GM12878 (cell line): ENCODE data around the gene TCF25. TPM values are rescaled to one million over a fixed set of nuclear protein-coding genes. Genes with fewer than 3 reads are reported as not detected.
A peak's percentile ranks its signal among the peaks of the same experiment; 100 is the strongest.

Source experiments
- BRCA1 ChIP-seq: IDR thresholded peaks from 2 replicates; pipeline ENCODE4 v1.6.1; 2011; ENCODE audit warnings: low read depth, low read length, improper control_type of control experiment
- CHD2 ChIP-seq: IDR thresholded peaks from 2 replicates; pipeline ENCODE4 v1.6.1; 2011; ENCODE audit warnings: low read depth, low read length, improper control_type of control experiment, borderline replicate concordance
- EP300 ChIP-seq, 2 experiments: fragments of 150-350 bp in 1 of 2; IDR thresholded peaks; 2 replicates each; pipeline ENCODE4 v1.6.1; 2011 to 2012; ENCODE audit warnings: low read depth in 2 of 2, low read length in 2 of 2, borderline replicate concordance in 1 of 2, improper control_type of control experiment in 1 of 2, inconsistent platforms in 1 of 2; ENCODE audit not compliant: control insufficient read depth in 1 of 2
- FOXM1 ChIP-seq: IDR thresholded peaks from 2 replicates; pipeline ENCODE4 v1.6.1; 2012; ENCODE audit warnings: low read depth, mild to moderate bottlenecking, inconsistent platforms, low read length, moderate library complexity
- KDM1A ChIP-seq: fragments of 200-600 bp; sonication (generic); IDR thresholded peaks from 2 replicates; pipeline ENCODE4 v1.6.1; 2016; ENCODE audit warnings: borderline replicate concordance
- POLR2AphosphoS2 ChIP-seq: IDR thresholded peaks from 2 replicates; pipeline ENCODE4 v1.6.1; 2011; ENCODE audit warnings: low read depth, mild to moderate bottlenecking, low read length, improper control_type of control experiment, moderate library complexity
- SMAD5 ChIP-seq: IDR thresholded peaks from 2 replicates; pipeline ENCODE4 v1.6.1; 2016; ENCODE audit warnings: antibody characterized with exemption, low read depth
- TBL1XR1 ChIP-seq: IDR thresholded peaks from 2 replicates; pipeline ENCODE4 v1.6.1; 2012; ENCODE audit warnings: low read depth, low read length, improper control_type of control experiment
- ZBED1 ChIP-seq: IDR thresholded peaks from 2 replicates; pipeline ENCODE4 v1.6.1; 2016; ENCODE audit warnings: borderline replicate concordance
- ZNF274 ChIP-seq: IDR thresholded peaks from one replicate; pipeline ENCODE4 v1.8.0; 2011; ENCODE audit not compliant: insufficient read length, insufficient read depth
- ZSCAN29 ChIP-seq: fragments of 450-650 bp; IDR thresholded peaks from 2 replicates; pipeline ENCODE4 v1.6.1; 2017; ENCODE audit warnings: mild to moderate bottlenecking, moderate library complexity
- polyA plus RNA-seq, 11 experiments: library from polyadenylated mRNA; depleted of rRNA in 4 of 11; unstranded in 6 of 11; stranded (reverse) in 5 of 11; fragments of >200 nt; fragmentation: Nextera tagmentation in 4 of 11; fragmentation: Illumina TruSeq in 1 of 11; extraction: Ambion mirVana in 4 of 11; extraction: Trizol in 1 of 11; gene quantifications; 1 replicate in 1 of 11; 2 replicates in 10 of 11; pipeline versions ENCODE4 v1.2.1 to v1.2.3, GENCODE V29; 2011 to 2016; ENCODE audit warnings: inconsistent platforms in 2 of 11, missing spikeins in 2 of 11, low read depth in 1 of 11
- total RNA-seq, 4 experiments: library from RNA; depleted of rRNA in 3 of 4; stranded (reverse); fragments of >200 nt in 3 of 4; fragmentation: Illumina TruSeq in 1 of 4; extraction: Trizol in 1 of 4; gene quantifications; 2 replicates each; pipeline versions ENCODE4 v1.2.1 to v1.2.3, GENCODE V29; 2013 to 2021
- TF ChIP-seq, protein P1 (sequence below): fragments of 150-350 bp; IDR thresholded peaks from 2 replicates; pipeline ENCODE4 v1.6.1; 2014; ENCODE audit warnings: mild to moderate bottlenecking, low read depth, low read length
- TF ChIP-seq, protein P2 (sequence below): fragments of 450-650 bp; formaldehyde crosslinking; IDR thresholded peaks from 2 replicates; pipeline ENCODE4 v1.5.0; 2022; ENCODE audit warnings: mild to moderate bottlenecking, missing genetic modification characterization
- TF ChIP-seq, protein P3 (sequence below): IDR thresholded peaks from 2 replicates; pipeline ENCODE4 v1.6.1; 2012; ENCODE audit warnings: low read depth, low read length, improper control_type of control experiment
- TF ChIP-seq, protein P4 (sequence below): IDR thresholded peaks from 2 replicates; pipeline ENCODE4 v1.6.1; 2011; ENCODE audit warnings: low read depth, mild to moderate bottlenecking, low read length, moderate library complexity, borderline replicate concordance; ENCODE audit errors: extremely low read depth
- TF ChIP-seq, protein P5 (sequence below): fragments of 450-650 bp; IDR thresholded peaks from 2 replicates; pipeline ENCODE4 v1.6.1; 2017; ENCODE audit warnings: mild to moderate bottlenecking, moderate library complexity
- TF ChIP-seq, protein P6 (sequence below): fragments of 450-650 bp; IDR thresholded peaks from 2 replicates; pipeline ENCODE4 v1.6.1; 2017; ENCODE audit warnings: borderline replicate concordance

Gene TCF25
- total and polyA plus RNA-seq, 10 of the 15 experiments (the other 5 are each of a cell fraction or from before 2014, with no cell fraction given), result 8.4 to 130 (median 89.4) TPM

DNA sequence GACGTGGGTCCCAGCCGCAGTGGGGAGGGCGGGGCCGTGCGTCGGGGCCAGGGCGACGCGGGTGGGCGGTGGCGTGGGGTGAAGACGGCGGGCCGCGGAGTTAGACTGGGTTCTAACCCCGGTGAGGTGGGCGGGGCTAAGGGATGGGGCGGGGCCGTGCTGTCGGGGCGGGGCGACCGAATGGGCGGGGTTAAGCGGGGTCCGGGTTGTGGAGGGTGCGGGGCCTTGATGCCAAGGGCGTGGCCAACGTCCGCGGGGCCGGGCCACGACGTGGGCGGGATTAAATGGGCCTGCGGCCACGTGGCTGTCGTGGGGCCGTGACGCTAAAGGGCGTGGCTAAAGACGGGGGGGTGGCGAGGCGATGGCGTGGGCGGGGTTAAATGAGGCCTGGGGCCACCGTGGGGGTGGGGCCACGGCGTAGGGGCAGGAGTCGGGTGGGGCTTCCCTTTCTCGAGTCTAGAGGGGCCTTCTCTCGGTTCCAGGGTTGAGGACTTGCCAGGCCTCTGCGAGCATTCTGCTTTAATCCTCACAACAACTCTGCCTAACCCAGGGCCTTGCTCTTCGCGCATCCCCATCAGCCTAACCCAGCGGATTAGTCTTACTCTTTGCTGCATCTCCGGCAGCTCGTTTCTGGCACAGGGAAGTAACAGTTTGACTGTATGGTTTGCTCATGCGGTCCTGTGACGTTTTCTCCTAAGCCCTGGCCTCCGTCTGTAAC is 739 bp downstream of the TCF25 start (continued):
- TF ChIP-seq EP300 (IDR thresholded peaks at IDR 0.05; ENCODE audit: borderline replicate concordance in 1 of 2, control insufficient read depth in 1 of 2, low read depth in 2 of 2, low read length in 2 of 2), result no peak
- TF ChIP-seq ZBED1, result no peak
- no peak for TF ChIP-seq BRCA1
- TF ChIP-seq, protein P1, sequence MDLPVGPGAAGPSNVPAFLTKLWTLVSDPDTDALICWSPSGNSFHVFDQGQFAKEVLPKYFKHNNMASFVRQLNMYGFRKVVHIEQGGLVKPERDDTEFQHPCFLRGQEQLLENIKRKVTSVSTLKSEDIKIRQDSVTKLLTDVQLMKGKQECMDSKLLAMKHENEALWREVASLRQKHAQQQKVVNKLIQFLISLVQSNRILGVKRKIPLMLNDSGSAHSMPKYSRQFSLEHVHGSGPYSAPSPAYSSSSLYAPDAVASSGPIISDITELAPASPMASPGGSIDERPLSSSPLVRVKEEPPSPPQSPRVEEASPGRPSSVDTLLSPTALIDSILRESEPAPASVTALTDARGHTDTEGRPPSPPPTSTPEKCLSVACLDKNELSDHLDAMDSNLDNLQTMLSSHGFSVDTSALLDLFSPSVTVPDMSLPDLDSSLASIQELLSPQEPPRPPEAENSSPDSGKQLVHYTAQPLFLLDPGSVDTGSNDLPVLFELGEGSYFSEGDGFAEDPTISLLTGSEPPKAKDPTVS, result no peak
- TF ChIP-seq, protein P2, sequence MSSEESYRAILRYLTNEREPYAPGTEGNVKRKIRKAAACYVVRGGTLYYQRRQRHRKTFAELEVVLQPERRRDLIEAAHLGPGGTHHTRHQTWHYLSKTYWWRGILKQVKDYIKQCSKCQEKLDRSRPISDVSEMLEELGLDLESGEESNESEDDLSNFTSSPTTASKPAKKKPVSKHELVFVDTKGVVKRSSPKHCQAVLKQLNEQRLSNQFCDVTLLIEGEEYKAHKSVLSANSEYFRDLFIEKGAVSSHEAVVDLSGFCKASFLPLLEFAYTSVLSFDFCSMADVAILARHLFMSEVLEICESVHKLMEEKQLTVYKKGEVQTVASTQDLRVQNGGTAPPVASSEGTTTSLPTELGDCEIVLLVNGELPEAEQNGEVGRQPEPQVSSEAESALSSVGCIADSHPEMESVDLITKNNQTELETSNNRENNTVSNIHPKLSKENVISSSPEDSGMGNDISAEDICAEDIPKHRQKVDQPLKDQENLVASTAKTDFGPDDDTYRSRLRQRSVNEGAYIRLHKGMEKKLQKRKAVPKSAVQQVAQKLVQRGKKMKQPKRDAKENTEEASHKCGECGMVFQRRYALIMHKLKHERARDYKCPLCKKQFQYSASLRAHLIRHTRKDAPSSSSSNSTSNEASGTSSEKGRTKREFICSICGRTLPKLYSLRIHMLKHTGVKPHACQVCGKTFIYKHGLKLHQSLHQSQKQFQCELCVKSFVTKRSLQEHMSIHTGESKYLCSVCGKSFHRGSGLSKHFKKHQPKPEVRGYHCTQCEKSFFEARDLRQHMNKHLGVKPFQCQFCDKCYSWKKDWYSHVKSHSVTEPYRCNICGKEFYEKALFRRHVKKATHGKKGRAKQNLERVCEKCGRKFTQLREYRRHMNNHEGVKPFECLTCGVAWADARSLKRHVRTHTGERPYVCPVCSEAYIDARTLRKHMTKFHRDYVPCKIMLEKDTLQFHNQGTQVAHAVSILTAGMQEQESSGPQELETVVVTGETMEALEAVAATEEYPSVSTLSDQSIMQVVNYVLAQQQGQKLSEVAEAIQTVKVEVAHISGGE (CRISPR knock-in tag), result no peak
- TF ChIP-seq SMAD5, result no peak
- no peak for TF ChIP-seq TBL1XR1
- TF ChIP-seq KDM1A, result no peak
- 0 out of 2 replicates have a peak, but pooled peaks have one; percentile 38 for TF ChIP-seq CHD2
- TF ChIP-seq, protein P3, sequence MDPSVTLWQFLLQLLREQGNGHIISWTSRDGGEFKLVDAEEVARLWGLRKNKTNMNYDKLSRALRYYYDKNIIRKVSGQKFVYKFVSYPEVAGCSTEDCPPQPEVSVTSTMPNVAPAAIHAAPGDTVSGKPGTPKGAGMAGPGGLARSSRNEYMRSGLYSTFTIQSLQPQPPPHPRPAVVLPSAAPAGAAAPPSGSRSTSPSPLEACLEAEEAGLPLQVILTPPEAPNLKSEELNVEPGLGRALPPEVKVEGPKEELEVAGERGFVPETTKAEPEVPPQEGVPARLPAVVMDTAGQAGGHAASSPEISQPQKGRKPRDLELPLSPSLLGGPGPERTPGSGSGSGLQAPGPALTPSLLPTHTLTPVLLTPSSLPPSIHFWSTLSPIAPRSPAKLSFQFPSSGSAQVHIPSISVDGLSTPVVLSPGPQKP, result no peak
- TF ChIP-seq, protein P4, sequence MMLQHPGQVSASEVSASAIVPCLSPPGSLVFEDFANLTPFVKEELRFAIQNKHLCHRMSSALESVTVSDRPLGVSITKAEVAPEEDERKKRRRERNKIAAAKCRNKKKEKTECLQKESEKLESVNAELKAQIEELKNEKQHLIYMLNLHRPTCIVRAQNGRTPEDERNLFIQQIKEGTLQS, result no peak
- no peak for TF ChIP-seq ZNF274
- TF ChIP-seq, protein P5, sequence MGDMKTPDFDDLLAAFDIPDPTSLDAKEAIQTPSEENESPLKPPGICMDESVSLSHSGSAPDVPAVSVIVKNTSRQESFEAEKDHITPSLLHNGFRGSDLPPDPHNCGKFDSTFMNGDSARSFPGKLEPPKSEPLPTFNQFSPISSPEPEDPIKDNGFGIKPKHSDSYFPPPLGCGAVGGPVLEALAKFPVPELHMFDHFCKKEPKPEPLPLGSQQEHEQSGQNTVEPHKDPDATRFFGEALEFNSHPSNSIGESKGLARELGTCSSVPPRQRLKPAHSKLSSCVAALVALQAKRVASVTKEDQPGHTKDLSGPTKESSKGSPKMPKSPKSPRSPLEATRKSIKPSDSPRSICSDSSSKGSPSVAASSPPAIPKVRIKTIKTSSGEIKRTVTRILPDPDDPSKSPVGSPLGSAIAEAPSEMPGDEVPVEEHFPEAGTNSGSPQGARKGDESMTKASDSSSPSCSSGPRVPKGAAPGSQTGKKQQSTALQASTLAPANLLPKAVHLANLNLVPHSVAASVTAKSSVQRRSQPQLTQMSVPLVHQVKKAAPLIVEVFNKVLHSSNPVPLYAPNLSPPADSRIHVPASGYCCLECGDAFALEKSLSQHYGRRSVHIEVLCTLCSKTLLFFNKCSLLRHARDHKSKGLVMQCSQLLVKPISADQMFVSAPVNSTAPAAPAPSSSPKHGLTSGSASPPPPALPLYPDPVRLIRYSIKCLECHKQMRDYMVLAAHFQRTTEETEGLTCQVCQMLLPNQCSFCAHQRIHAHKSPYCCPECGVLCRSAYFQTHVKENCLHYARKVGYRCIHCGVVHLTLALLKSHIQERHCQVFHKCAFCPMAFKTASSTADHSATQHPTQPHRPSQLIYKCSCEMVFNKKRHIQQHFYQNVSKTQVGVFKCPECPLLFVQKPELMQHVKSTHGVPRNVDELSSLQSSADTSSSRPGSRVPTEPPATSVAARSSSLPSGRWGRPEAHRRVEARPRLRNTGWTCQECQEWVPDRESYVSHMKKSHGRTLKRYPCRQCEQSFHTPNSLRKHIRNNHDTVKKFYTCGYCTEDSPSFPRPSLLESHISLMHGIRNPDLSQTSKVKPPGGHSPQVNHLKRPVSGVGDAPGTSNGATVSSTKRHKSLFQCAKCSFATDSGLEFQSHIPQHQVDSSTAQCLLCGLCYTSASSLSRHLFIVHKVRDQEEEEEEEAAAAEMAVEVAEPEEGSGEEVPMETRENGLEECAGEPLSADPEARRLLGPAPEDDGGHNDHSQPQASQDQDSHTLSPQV, result no peak
- no peak for TF ChIP-seq POLR2AphosphoS2
- no peak for TF ChIP-seq ZSCAN29
- TF ChIP-seq, protein P6, sequence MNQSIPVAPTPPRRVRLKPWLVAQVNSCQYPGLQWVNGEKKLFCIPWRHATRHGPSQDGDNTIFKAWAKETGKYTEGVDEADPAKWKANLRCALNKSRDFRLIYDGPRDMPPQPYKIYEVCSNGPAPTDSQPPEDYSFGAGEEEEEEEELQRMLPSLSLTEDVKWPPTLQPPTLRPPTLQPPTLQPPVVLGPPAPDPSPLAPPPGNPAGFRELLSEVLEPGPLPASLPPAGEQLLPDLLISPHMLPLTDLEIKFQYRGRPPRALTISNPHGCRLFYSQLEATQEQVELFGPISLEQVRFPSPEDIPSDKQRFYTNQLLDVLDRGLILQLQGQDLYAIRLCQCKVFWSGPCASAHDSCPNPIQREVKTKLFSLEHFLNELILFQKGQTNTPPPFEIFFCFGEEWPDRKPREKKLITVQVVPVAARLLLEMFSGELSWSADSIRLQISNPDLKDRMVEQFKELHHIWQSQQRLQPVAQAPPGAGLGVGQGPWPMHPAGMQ, result no peak
- TF ChIP-seq FOXM1, result no peak
